OCI-LY1 (cell line): Measurements from ENCODE around the gene DPP9.
"Not testable (repeated sequence)": the region's sequence is repeated elsewhere in the genome, so short reads cannot be mapped to it uniquely, and the experiment has no call there.

Experiments
- H2AFZ ChIP-seq: fragments of 200-600 bp; sonication (generic), shearing (Covaris generic); 2 replicates; pipeline ENCODE4 v1.6.0; 2014; ENCODE audit warnings: antibody characterized with exemption, mild to moderate bottlenecking, low read length
- H3F3A ChIP-seq: fragments of 200-600 bp; sonication (generic), shearing (Covaris generic); 2 replicates; pipeline ENCODE4 v1.6.0; 2014; ENCODE audit warnings: mild to moderate bottlenecking, antibody characterized with exemption, low read length, moderate library complexity; ENCODE audit not compliant: insufficient read depth
- H3K27ac ChIP-seq: fragments of 200-600 bp; sonication (generic); 2 replicates; pipeline ENCODE4 v1.5.1; 2014; ENCODE audit warnings: low read length, mixed run types, mild to moderate bottlenecking, low read depth; ENCODE audit not compliant: poor library complexity, severe bottlenecking
- H3K27me3 ChIP-seq: fragments of 200-600 bp; sonication (generic); 2 replicates; pipeline ENCODE4 v1.6.0; 2014; ENCODE audit warnings: antibody characterized with exemption, mild to moderate bottlenecking, low read length, moderate library complexity; ENCODE audit not compliant: insufficient read depth
- H3K36me3 ChIP-seq: fragments of 200-600 bp; sonication (generic); 2 replicates; pipeline ENCODE4 v1.6.1; 2014; ENCODE audit warnings: mild to moderate bottlenecking, antibody characterized with exemption, low read length, moderate library complexity, mixed read lengths; ENCODE audit not compliant: insufficient read depth
- H3K4me1 ChIP-seq: fragments of 200-600 bp; sonication (generic); 2 replicates; pipeline ENCODE4 v1.5.1; 2014; ENCODE audit warnings: mild to moderate bottlenecking, low read length, moderate library complexity; ENCODE audit not compliant: insufficient read depth, severe bottlenecking
- H3K4me2 ChIP-seq: fragments of 200-600 bp; sonication (generic), shearing (Covaris generic); 2 replicates; pipeline ENCODE4 v1.6.1; 2014; ENCODE audit warnings: low read length
- H3K4me3 ChIP-seq: fragments of 200-600 bp; sonication (generic); 2 replicates; pipeline ENCODE4 v1.5.1; 2014; ENCODE audit warnings: low read length, low read depth, mild to moderate bottlenecking, mixed read lengths; ENCODE audit not compliant: poor library complexity, severe bottlenecking
- H3K79me2 ChIP-seq: fragments of 200-600 bp; shearing (Covaris generic); 2 replicates; pipeline ENCODE4 v1.6.1; 2016; ENCODE audit warnings: mixed run types, low read length, mixed read lengths; ENCODE audit not compliant: insufficient read depth
- H3K9ac ChIP-seq: fragments of 200-600 bp; sonication (generic), shearing (Covaris generic); 2 replicates; pipeline ENCODE4 v1.6.1; 2014; ENCODE audit warnings: mild to moderate bottlenecking, low read length, mixed read lengths
- H3K9me2 ChIP-seq: fragments of 200-600 bp; sonication (generic), shearing (Covaris generic); 2 replicates; pipeline ENCODE4 v1.6.1; 2014; ENCODE audit warnings: low read depth, mild to moderate bottlenecking, low read length, mixed read lengths
- H3K9me3 ChIP-seq: fragments of 200-600 bp; shearing (Covaris generic); 2 replicates; pipeline ENCODE4 v1.6.1; 2014; ENCODE audit warnings: low read length, mixed read lengths
- H4K20me1 ChIP-seq: fragments of 200-600 bp; sonication (generic), shearing (Covaris generic); 2 replicates; pipeline ENCODE4 v1.6.0; 2016; ENCODE audit warnings: mild to moderate bottlenecking, low read length; ENCODE audit not compliant: insufficient read depth
- EZH2 ChIP-seq: fragments of 200-600 bp; sonication (generic), shearing (Covaris generic); IDR thresholded peaks from 2 replicates; pipeline ENCODE4 v1.8.0; 2017; ENCODE audit warnings: borderline replicate concordance, mixed run types, mild to moderate bottlenecking, antibody characterized with exemption, low read length, moderate library complexity, mixed read lengths
- TF ChIP-seq, protein P1 (sequence below): fragments of 200-600 bp; sonication (generic), shearing (Covaris generic); IDR thresholded peaks from 2 replicates; pipeline ENCODE4 v1.5.1; 2017; ENCODE audit warnings: mild to moderate bottlenecking, antibody characterized with exemption, low read length, moderate library complexity, mixed read lengths

Gene DPP9

DNA sequence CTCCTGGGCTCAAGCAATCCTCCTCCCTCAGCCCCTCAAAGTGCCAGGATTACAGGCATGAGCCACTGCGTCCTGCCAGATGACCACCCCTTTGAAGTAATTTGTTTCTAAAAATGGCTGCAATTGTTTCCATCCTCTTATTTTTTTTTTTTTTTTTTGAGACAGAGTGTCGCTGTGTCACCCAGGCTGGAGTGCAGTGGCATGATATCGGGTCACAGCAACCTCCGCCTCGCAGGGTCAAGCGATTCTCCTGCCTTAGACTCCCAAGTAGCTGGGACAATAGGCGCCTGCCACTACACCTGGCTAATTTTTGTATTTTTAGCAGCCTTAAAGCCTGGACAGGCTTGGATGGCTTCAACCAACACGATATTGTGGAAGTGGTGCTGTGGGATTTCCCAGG lies 22.3 kb upstream of the DPP9 start:
- H3K9me3 ChIP-seq = no peaks in the 10 kb centered on the region
- no peaks in the 10 kb centered on the region for H3K4me1 ChIP-seq
- H3K36me3 ChIP-seq = no peaks in the 10 kb centered on the region
- no peak overlapping the region for H3K27ac ChIP-seq
- H4K20me1 ChIP-seq = no peaks in the 10 kb centered on the region
- no peak overlapping the region for H3K9ac ChIP-seq
- no peak overlapping the region for H3K4me3 ChIP-seq
- H3F3A ChIP-seq = no peaks in the 10 kb centered on the region
- H2AFZ ChIP-seq = no peak overlapping the region
- no peaks in the 10 kb centered on the region for H3K27me3 ChIP-seq
- no peak overlapping the region for H3K4me2 ChIP-seq
- H3K79me2 ChIP-seq = no peaks in the 10 kb centered on the region
- no peaks in the 10 kb centered on the region for H3K9me2 ChIP-seq
- TF ChIP-seq EZH2 = no peak

- H3K4me2 ChIP-seq, H3K27me3 ChIP-seq, H4K20me1 ChIP-seq, H3K4me1 ChIP-seq, H3K79me2 ChIP-seq, H3K9ac ChIP-seq, H3K36me3 ChIP-seq, H3F3A ChIP-seq, H2AFZ ChIP-seq, H3K4me3 ChIP-seq, H3K9me2 ChIP-seq, H3K27ac ChIP-seq, H3K9me3 ChIP-seq: not testable (repeated sequence)
Measured at GRCh38 chr19:4745175-4745574, 21.5 kb upstream of the DPP9 start.

GRCh38 chr19:4744451-4745174 lies 21.0 kb upstream of the DPP9 start:
- no peaks in the 10 kb centered on the region for H3K36me3 ChIP-seq
- no peaks in the 10 kb centered on the region for H3K79me2 ChIP-seq
- no peak overlapping the region for H3K4me3 ChIP-seq
- no peak overlapping the region for H3K9ac ChIP-seq
- no peaks in the 10 kb centered on the region for H3F3A ChIP-seq
- no peaks in the 10 kb centered on the region for H3K9me3 ChIP-seq
- no peak overlapping the region for H2AFZ ChIP-seq
- no peaks in the 10 kb centered on the region for H4K20me1 ChIP-seq
- no peaks in the 10 kb centered on the region for H3K4me1 ChIP-seq
- H3K9me2 ChIP-seq = no peaks in the 10 kb centered on the region
- H3K27ac ChIP-seq = no peak overlapping the region
- TF ChIP-seq EZH2 = no peak
- TF ChIP-seq, protein P1, sequence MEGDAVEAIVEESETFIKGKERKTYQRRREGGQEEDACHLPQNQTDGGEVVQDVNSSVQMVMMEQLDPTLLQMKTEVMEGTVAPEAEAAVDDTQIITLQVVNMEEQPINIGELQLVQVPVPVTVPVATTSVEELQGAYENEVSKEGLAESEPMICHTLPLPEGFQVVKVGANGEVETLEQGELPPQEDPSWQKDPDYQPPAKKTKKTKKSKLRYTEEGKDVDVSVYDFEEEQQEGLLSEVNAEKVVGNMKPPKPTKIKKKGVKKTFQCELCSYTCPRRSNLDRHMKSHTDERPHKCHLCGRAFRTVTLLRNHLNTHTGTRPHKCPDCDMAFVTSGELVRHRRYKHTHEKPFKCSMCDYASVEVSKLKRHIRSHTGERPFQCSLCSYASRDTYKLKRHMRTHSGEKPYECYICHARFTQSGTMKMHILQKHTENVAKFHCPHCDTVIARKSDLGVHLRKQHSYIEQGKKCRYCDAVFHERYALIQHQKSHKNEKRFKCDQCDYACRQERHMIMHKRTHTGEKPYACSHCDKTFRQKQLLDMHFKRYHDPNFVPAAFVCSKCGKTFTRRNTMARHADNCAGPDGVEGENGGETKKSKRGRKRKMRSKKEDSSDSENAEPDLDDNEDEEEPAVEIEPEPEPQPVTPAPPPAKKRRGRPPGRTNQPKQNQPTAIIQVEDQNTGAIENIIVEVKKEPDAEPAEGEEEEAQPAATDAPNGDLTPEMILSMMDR = no peak
- H3K4me2 ChIP-seq = no peak overlapping the region
- H3K27me3 ChIP-seq = no peaks in the 10 kb centered on the region

DNA sequence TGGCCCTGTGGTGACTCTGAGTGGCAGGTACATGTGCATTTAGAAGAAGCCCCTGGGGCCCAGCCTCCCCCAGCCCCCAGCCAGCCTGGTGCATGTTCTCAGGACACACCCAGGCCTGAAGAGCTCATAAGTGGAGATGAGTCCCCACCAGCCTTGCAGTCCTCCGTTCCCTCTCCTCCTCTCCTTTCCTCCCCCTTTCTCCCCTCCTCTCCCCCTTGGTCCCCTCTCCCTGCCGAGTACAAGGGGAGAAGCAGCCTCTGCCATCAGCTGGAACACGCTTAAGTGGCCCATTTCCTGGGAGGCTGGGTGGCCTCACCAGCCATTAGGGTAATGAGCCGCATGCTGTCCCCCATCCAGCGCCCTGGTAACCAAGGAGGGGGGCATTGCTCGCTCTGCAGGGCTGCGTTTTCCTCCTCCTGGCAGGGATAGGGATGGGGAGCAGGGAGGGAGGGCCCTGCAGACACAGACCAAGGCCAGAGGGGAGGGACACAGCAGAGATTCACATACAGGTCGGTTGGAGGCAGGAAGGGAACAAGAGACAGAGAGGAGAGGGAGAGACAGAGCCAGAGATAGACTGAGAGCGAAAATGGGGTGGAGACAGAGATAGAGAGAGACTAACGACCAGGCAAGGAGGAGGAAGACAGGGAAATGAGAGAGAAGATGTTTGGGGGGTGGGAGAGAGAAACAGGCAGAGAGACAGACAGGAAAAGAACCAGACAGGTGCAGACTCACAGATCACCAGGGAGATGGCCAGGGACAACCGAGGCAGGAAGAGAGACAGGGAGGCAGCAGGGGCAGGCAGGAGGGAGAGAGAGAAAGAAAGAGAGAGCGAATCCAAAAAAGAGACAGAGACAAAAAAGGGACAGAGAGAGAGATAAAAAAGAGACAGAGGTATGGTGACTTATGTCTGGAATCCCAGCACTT lies 19.3 kb upstream of the DPP9 start:
- no peak for TF ChIP-seq EZH2
- TF ChIP-seq, protein P1 = no peak
- Histone ChIP-seq H2AFZ (no peak overlapping the region), H3K4me3 (no peak overlapping the region), H4K20me1 (no peaks in the 10 kb centered on the region), H3K9me2 (no peaks in the 10 kb centered on the region), H3K9ac (no peak overlapping the region), H3K9me3 (no peaks in the 10 kb centered on the region), H3K27me3 (no peaks in the 10 kb centered on the region), H3K27ac (no peak overlapping the region), H3F3A (no peaks in the 10 kb centered on the region), H3K36me3 (no peaks in the 10 kb centered on the region), H3K4me1 (no peaks in the 10 kb centered on the region), H3K4me2 (no peak overlapping the region), H3K79me2 (no peaks in the 10 kb centered on the region)
